Vagina (tissue), 2 donors: ENCODE results near the gene DRGX.

Source experiments
- POLR2A ChIP-seq, 2 donors: fragments of 450-650 bp; IDR thresholded peaks; one replicate each; pipeline ENCODE4 v1.6.1; 2017; ENCODE audit warnings: antibody characterized with exemption in 2 of 2, mild to moderate bottlenecking in 2 of 2, moderate library complexity in 2 of 2
- POLR2AphosphoS5 ChIP-seq, 2 donors: sonication (generic); formaldehyde crosslinking; IDR thresholded peaks; one replicate each; pipeline ENCODE4 v1.9.0; 2017; ENCODE audit warnings: antibody characterized with exemption in 2 of 2, mild to moderate bottlenecking in 2 of 2, low read depth in 1 of 2; ENCODE audit not compliant: insufficient read depth in 1 of 2
- TF ChIP-seq, protein P1 (sequence below), 3 experiments: fragments of 450-650 bp in 2 of 3; fragments of 200-600 bp in 1 of 3; sonication (generic) in 1 of 3; IDR thresholded peaks; one replicate each; pipeline ENCODE4 v1.5.1; 2017 to 2019; ENCODE audit warnings: antibody characterized with exemption in 3 of 3, mild to moderate bottlenecking in 2 of 3, moderate library complexity in 2 of 3

DNA sequence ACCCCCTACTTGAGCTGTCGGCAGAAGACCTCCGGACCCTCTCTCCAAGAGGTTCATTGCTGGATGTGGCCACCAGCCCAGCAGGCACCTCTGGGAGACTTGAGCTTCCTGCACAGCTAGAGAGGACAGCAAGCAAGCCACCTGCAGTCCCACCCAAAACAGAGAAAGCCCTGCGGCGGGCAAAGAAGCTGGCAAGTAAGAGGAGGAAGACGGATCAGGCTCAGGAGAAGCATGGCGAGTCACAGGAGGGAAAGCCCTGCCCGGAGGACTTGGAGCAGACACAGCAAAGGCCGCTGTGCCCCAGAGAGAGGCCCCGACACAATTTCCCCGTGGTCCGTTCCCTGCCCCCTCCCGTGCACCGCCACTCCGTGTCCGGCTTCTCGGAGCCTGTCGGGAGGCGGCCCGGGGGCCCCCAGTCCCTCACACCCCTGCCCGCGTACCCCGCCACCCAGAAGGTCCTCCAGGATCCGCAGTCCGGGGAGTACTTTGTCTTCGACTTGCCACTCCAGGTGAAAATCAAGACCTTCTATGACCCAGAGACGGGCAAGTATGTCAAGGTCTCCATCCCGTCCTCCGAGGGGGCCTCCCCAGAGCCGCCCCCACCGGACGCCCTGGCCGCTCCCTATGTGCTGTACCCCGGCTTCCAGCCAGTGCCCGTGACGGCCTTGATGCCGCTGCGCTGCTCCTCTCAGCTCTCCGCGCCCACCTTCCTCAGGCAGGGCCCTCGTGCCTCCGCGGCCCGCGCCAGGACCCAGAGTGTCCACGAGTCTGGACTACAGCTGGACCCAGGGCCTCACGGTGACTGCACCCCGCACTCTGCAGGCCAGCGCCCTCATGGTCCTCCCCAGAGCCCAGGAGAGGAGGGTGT is 69.7 kb downstream of the DRGX start:
- TF ChIP-seq POLR2A (IDR thresholded peaks at IDR 0.05), result no peak
- TF ChIP-seq POLR2AphosphoS5 (IDR thresholded peaks at IDR 0.05; ENCODE audit: insufficient read depth in 1 of 2, low read depth in 1 of 2), result no peak
- TF ChIP-seq, protein P1, sequence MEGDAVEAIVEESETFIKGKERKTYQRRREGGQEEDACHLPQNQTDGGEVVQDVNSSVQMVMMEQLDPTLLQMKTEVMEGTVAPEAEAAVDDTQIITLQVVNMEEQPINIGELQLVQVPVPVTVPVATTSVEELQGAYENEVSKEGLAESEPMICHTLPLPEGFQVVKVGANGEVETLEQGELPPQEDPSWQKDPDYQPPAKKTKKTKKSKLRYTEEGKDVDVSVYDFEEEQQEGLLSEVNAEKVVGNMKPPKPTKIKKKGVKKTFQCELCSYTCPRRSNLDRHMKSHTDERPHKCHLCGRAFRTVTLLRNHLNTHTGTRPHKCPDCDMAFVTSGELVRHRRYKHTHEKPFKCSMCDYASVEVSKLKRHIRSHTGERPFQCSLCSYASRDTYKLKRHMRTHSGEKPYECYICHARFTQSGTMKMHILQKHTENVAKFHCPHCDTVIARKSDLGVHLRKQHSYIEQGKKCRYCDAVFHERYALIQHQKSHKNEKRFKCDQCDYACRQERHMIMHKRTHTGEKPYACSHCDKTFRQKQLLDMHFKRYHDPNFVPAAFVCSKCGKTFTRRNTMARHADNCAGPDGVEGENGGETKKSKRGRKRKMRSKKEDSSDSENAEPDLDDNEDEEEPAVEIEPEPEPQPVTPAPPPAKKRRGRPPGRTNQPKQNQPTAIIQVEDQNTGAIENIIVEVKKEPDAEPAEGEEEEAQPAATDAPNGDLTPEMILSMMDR (IDR thresholded peaks at IDR 0.05), result no peak
